Measurements from ENCODE around the gene PSMB7.

- TF ChIP-seq, protein P1, sequence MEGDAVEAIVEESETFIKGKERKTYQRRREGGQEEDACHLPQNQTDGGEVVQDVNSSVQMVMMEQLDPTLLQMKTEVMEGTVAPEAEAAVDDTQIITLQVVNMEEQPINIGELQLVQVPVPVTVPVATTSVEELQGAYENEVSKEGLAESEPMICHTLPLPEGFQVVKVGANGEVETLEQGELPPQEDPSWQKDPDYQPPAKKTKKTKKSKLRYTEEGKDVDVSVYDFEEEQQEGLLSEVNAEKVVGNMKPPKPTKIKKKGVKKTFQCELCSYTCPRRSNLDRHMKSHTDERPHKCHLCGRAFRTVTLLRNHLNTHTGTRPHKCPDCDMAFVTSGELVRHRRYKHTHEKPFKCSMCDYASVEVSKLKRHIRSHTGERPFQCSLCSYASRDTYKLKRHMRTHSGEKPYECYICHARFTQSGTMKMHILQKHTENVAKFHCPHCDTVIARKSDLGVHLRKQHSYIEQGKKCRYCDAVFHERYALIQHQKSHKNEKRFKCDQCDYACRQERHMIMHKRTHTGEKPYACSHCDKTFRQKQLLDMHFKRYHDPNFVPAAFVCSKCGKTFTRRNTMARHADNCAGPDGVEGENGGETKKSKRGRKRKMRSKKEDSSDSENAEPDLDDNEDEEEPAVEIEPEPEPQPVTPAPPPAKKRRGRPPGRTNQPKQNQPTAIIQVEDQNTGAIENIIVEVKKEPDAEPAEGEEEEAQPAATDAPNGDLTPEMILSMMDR (IDR thresholded peaks at IDR 0.05) = no peak
- no peak for TF ChIP-seq EZH2 (IDR thresholded peaks at IDR 0.05; ENCODE audit: borderline replicate concordance, insufficient read depth, low read depth, low read length, poor library complexity, severe bottlenecking)
These were observed 88.9 kb downstream of the PSMB7 start for GRCh38 chr9:124326378-124326777.

Data from B cell (primary cell).